ENCODE data around the gene AIM2.
A peak's percentile ranks its signal among the peaks of the same experiment; 100 is the strongest.
"Not testable (repeated sequence)": the region's sequence is repeated elsewhere in the genome, so short reads cannot be mapped to it uniquely, and the experiment has no call there.

Gene AIM2

DNA sequence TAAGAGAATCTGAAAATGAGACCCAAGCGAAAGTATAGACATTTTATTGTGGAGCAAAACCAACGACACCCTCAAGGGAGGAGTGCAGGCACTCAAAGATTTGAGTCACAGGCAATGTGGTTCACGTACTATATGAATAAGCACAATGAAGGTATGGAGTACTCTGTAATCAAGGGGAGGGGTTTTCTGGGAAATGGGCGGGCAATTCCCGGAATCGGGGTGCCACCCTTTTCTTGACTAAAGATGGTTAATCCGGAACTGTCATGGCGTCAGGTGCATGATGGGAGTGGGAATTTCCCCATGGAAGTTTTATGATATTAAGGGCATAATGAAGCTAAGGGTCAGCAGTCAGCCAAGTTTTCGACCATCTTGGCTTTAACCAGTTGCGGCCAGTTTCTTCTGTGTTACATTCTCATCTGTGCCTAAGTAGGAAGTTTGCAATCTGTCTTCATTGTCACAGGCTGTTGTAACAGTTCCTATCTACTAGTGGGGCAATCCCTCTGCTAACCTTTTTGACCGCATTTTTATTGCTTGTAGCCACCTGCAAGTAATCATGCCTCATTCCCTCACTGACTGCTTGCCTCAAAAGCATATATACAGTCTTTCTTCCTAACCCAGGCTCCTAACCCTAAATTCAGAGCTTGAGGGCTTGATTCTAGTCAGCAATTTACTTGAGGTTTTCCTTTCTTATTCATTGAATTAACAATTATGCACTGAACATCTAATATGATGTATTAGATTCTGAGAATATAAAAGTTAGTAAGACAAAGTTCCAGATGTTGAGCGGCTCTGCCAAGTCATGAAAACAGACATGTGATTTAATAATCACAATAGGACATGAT is 775 bp upstream of the AIM2 start:
- DNase-seq, result no peak

DNA sequence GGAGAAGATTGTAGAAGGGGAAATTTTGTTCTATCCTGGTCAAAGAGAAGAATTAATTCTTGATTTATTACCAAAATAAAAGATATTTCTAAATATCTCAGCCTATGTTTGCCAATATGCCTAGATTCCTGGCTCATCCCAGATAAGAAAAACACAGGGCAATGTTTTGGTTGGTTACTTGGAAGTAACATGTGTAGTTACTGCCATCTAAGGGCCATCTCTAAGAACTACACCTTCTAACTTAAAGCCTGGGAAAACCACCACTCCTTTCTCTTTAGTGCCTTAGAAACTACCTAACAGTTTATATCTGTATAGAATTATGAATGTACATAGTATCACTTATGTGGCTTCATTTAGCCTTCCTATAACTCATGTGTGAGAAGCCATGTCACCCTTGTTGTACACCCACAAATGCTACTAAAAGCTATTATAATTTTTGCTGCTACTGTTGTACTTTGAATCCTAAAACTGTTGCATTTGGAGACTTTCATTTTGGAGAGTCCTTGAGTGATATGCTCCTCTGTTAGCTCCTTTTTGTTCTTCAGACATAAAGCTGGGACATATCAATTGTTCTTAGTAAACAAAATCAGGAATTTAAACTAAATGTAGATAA is 4.5 kb downstream of the AIM2 start:
- peak; percentile 3 to 51 (median 48) for DNase-seq

DNA sequence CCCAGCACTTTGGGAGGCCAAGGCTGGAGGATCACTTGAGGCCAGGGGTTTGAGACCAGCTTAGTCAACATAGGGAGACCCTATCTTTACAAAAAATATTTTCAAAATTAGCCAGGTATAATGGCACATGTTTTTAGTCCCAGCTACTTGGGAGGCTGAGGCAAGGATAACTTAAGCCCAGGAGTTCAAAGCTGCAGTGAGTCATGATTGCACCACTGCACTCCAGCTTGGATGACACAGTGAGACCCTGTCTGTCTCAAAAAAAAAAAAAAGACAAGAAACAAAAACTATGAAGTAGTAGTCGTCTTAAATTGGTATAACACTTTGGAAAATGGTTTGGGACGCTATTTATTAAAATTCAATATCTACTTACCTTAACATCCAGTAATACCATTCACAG is 7.7 kb downstream of the AIM2 start:
- no peak for DNase-seq

GRCh38 chr1:159067699-159068621 is 8.6 kb downstream of the AIM2 start:
- DNase-seq, result no peak

GRCh38 chr1:159066108-159066507 is 10.5 kb downstream of the AIM2 start:
- no peak for DNase-seq

GRCh38 chr1:159065106-159065505 is 11.5 kb downstream of the AIM2 start:
- no peak for DNase-seq

DNA sequence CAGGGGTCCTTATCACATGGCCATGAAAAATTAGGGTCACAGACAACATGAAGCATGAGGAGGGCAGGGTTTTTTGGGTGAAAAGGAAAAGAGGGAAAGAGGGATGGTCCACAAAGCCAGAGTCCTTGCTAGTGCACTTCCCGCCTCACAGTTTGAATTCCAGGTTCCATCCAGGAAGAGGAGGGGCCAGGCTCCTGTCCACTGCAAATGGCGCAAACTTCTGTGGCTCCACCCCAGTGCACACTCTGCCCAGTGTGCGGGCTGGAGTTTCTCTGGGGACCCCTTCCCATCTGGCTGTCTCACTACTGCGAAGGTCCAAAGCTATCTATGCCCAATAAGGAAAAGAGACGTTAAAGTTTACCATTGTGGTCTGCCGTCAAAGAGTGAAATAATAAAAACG is 17.8 kb downstream of the AIM2 start:
- no peak for DNase-seq

- no peak for DNase-seq
These were observed 20.4 kb downstream of the AIM2 start for GRCh38 chr1:159056069-159056698.

- DNase-seq, result no peak
These were observed 21.4 kb downstream of the AIM2 start for GRCh38 chr1:159055181-159055641.

GRCh38 chr1:159054427-159054826 is 22.1 kb downstream of the AIM2 start:
- no peak for DNase-seq

DNA sequence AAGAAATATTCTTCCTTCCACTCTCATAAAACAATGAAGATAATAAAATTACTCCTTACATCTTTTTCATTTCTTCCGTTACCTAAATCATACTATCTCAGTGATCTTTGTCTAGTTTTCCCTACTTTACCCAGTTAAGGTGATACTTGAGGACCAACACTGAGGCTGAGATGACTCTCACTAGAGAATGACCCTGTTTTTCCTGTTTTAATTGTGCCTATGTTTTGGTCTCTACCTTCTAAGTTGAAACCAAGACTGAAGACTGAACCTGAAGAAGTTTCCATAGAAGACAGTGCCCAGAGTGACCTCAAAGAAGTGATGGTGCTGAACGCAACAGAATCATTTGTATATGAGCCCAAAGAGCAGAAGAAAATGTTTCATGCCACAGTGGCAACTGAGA is 25.1 kb downstream of the AIM2 start:
- no peak for DNase-seq

GRCh38 chr1:159046486-159046885 is 30.1 kb downstream of the AIM2 start:
- DNase-seq, result not testable (repeated sequence)

GRCh38 chr1:159040893-159041724 is 35.5 kb downstream of the AIM2 start:
- no peak for DNase-seq

DNA sequence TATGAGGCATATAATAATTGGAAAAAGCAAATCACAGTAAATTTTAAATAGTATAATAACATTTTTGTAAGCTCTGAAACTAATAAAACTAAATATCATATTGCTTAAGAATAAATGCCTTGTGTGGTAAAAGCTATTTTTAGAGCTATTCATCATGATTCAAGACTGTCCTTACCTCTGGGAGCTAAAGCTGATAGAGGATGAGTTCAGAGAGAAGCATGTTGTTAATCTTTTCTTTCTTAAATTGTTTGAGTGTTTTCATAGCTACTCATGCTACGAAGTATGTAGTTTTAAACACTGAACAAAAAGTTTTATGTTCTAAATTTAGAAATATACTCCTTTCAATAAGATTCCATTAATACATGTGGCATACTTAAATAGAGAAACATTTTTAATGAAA is 36.4 kb downstream of the AIM2 start:
- DNase-seq, result no peak

GRCh38 chr1:159030877-159031447 is 45.6 kb downstream of the AIM2 start:
- DNase-seq, result no peak

GRCh38 chr1:159030311-159030710 is 46.3 kb downstream of the AIM2 start:
- DNase-seq, result no peak

GRCh38 chr1:159026841-159027240 is 49.7 kb downstream of the AIM2 start:
- not testable (repeated sequence) for DNase-seq

DNA sequence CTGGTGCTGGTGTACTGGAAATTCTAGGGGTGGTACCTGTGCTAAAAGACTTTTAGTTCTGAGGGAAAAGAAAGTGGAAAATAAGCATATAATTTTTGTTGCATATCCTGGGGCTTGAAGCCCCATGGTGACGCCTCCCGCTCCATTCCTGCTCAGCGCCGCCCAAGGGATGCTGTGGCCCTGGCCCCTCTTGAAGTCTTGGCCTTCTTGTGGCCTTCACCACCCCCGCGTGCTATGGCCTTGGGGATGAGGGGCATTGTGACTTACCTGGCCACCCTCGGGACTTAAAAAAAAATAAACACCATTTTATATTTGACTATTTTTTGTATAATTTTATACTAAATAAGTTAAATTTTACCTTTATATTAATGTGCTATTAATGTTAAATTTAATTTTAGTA is 51.5 kb downstream of the AIM2 start:
- no peak for DNase-seq

- DNase-seq, result no peak
These were observed 52.8 kb downstream of the AIM2 start for GRCh38 chr1:159023723-159024122.

- no peak for DNase-seq
These were observed 61.1 kb downstream of the AIM2 start for GRCh38 chr1:159015440-159015909.

DNA sequence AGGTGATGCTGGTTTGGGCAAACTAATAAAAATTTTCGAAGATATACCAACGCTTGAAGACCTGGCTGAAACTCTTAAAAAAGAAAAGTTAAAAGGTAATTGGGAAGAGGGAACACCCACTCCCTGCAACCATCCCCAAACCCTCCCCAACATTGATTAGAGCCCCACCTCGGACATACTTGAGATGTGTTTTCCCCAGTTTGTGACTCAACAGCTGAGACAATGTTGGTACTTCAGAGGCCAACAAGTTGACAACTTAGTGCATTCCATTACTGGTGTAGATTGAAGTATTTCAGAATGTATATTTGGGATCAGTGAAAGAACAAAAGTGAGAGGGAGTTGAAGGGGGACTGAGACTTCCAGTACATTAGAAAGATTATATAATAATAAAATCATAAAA is 61.7 kb downstream of the AIM2 start:
- DNase-seq, result no peak

Measured in NCI-H1417 (cell line).